Neutrophil (primary cell): ENCODE data around the gene SLC26A2.

Experiments
- H3K27ac ChIP-seq: fragments of 200-600 bp; sonication (generic); 2 replicates; pipeline ENCODE4 v1.5.1; 2016; ENCODE audit warnings: mild to moderate bottlenecking, moderate library complexity
- H3K27me3 ChIP-seq: fragments of 200-600 bp; sonication (generic); 2 replicates; pipeline ENCODE4 v1.6.0; 2016; ENCODE audit warnings: mild to moderate bottlenecking
- H3K36me3 ChIP-seq: fragments of 200-600 bp; sonication (generic); 2 replicates; pipeline ENCODE4 v1.5.1; 2017
- H3K4me1 ChIP-seq, 2 experiments: fragments of 200-600 bp in 1 of 2; sonication (generic) in 1 of 2; 1 replicate in 1 of 2; 2 replicates in 1 of 2; pipeline versions ENCODE4 v1.5.1 to v1.6.1; 2013 to 2016; ENCODE audit warnings: low read depth in 1 of 2, low read length in 1 of 2, mild to moderate bottlenecking in 1 of 2, moderate library complexity in 1 of 2; ENCODE audit not compliant: control insufficient read depth in 1 of 2, insufficient read depth in 1 of 2
- H3K4me3 ChIP-seq, 2 experiments: fragments of 200-600 bp in 1 of 2; sonication (generic) in 1 of 2; 1 replicate in 1 of 2; 2 replicates in 1 of 2; pipeline ENCODE4 v1.5.1; 2013 to 2016; ENCODE audit warnings: low read depth in 1 of 2, low read length in 1 of 2, mild to moderate bottlenecking in 1 of 2, moderate library complexity in 1 of 2
- H3K9me3 ChIP-seq: fragments of 200-600 bp; sonication (generic); 2 replicates; pipeline ENCODE4 v1.5.1; 2016
- TF ChIP-seq, protein P1 (sequence below): fragments of 200-600 bp; sonication (generic); IDR thresholded peaks from 2 replicates; pipeline ENCODE4 v1.5.1; 2016; ENCODE audit warnings: antibody characterized with exemption

SLC26A2 gene

DNA sequence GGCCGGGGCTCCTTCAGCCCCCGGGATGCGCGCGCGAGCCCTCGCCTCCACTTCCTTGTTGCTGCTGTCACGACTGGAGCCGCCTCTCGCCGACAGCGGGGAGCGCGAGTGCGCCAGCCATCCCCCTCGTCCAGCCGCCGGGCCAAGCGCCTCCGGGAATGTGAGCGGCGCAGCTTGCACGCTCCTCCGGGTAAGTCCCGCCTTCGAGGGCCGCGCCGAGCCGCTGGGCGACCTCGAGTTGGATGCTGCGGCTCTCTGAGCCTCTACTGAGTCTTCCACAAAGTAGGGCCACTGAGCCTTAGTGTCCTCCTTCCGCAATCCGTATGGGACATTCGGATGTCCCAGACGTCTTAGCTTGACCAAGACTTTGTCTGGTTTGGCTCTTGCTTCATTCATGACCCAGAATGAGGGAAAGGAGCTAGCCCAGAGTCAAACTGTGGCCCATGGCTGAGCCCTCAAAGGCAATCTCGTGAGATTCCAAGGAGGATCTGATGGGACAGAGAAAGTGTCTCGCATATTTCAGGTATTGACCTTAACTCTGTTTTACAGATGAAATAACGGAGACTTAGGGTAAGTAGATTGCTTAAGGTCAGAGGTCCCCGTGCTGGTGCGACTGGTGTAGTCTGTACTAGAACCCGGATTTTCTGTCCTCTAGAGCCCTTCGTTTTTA lies 40.6 kb downstream of the SLC26A2 start:
- Histone ChIP-seq H3K36me3 (no peaks in the 10 kb centered on the region), H3K27ac (peak overlapping the region; percentile 62), H3K4me1 (peaks cover 15% of the 10 kb centered on the region in 2 experiments), H3K4me3 (peak overlapping the region; percentile 76 to 81), H3K9me3 (no peaks in the 10 kb centered on the region), H3K27me3 (no peaks in the 10 kb centered on the region)
- TF ChIP-seq, protein P1, sequence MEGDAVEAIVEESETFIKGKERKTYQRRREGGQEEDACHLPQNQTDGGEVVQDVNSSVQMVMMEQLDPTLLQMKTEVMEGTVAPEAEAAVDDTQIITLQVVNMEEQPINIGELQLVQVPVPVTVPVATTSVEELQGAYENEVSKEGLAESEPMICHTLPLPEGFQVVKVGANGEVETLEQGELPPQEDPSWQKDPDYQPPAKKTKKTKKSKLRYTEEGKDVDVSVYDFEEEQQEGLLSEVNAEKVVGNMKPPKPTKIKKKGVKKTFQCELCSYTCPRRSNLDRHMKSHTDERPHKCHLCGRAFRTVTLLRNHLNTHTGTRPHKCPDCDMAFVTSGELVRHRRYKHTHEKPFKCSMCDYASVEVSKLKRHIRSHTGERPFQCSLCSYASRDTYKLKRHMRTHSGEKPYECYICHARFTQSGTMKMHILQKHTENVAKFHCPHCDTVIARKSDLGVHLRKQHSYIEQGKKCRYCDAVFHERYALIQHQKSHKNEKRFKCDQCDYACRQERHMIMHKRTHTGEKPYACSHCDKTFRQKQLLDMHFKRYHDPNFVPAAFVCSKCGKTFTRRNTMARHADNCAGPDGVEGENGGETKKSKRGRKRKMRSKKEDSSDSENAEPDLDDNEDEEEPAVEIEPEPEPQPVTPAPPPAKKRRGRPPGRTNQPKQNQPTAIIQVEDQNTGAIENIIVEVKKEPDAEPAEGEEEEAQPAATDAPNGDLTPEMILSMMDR = no peak

DNA sequence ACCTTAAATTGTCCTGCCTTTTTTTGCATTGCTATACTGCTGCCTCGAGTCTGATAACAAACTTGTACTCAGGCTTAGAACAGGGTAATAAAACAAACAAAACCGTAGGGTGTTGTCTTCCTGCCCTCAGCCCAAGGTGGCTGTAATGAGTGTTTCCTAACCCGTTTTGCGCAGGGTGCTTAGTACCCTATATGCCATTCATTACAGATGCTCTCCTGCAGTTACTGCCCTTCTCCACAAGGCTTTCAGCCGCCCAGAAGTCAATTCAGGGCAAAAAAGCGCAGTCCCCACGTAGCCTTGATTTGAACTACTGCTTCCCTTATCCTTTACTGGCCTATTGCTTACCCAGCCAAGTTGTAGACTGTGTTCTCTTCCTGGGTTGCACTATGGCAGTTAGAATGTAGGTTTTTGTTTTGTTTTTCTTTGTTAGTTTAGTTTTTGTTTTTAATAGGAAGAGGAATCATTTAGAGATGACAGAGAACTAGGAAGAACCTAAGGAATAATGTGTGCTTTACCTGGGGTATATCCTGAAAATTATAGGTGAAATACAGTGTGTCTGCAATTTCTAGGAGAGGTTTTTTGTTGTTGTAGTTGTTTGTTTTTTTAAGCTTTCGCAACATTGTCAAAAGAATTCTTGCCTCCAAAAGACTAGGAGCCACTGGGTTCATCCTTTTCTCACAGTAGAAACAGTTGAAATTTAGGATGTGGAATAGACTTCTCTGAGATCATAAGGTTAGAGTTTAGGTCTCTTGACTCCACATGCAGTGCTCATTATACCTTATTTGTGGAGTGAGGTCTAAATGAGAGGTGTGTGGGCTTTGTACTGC lies 41.3 kb downstream of the SLC26A2 start:
- no peaks in the 10 kb centered on the region for H3K9me3 ChIP-seq
- peaks cover 15% of the 10 kb centered on the region in 2 experiments for H3K4me1 ChIP-seq
- H3K36me3 ChIP-seq = no peaks in the 10 kb centered on the region
- no peaks in the 10 kb centered on the region for H3K27me3 ChIP-seq
- TF ChIP-seq, protein P1 = peak; percentile 54
- H3K27ac ChIP-seq = peak overlapping the region; percentile 62
- H3K4me3 ChIP-seq = peak overlapping the region; percentile 76 to 81

DNA sequence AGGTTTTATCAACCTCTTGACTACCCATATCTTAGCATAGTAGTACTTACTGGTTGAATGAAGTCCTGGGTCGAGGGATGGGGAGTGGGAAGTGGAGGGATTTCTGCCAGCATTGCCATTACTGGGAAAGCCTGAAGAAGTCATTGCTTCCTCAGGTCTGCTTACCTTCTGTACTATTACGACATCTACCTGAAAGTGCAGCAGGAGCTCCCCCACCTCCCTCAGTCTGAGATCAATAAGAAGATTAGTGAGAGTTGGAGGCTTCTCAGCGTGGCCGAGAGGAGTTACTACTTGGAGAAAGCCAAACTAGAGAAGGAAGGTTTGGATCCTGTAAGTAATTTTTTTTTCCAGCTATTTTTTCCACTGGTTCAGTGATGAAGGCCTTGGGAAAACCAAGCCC lies 45.8 kb downstream of the SLC26A2 start:
- Histone ChIP-seq H3K27me3 (no peaks in the 10 kb centered on the region), H3K4me3 (no peak overlapping the region), H3K4me1 (peaks cover 6 to 9% of the 10 kb centered on the region in 2 experiments), H3K36me3 (peaks cover 14% of the 10 kb centered on the region), H3K27ac (no peak overlapping the region), H3K9me3 (no peaks in the 10 kb centered on the region)
- TF ChIP-seq, protein P1 = no peak

DNA sequence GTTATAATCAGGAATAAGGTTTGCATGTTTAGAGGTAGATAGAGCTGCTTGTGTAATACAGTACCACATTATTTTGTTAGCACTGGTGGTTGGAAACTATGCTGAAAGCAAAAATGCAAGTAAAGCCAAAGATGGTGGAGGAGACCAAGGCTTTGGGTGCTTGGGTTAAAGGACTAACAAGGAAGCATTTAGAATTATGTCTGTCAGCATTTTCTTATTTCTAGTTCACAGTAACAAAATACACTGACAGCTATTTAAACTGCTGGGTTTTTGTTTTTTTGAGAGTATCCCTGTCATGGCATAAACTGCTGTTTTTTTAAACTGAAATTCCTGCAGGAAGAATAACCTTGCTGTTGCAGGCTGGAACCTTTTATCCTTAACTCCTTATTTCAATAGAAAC lies 46.5 kb downstream of the SLC26A2 start:
- Histone ChIP-seq H3K4me3 (no peak overlapping the region), H3K4me1 (peaks cover 0 to 2% of the 10 kb centered on the region in 2 experiments), H3K36me3 (peaks cover 18% of the 10 kb centered on the region), H3K9me3 (no peaks in the 10 kb centered on the region), H3K27ac (no peak overlapping the region), H3K27me3 (no peaks in the 10 kb centered on the region)
- TF ChIP-seq, protein P1 = no peak

DNA sequence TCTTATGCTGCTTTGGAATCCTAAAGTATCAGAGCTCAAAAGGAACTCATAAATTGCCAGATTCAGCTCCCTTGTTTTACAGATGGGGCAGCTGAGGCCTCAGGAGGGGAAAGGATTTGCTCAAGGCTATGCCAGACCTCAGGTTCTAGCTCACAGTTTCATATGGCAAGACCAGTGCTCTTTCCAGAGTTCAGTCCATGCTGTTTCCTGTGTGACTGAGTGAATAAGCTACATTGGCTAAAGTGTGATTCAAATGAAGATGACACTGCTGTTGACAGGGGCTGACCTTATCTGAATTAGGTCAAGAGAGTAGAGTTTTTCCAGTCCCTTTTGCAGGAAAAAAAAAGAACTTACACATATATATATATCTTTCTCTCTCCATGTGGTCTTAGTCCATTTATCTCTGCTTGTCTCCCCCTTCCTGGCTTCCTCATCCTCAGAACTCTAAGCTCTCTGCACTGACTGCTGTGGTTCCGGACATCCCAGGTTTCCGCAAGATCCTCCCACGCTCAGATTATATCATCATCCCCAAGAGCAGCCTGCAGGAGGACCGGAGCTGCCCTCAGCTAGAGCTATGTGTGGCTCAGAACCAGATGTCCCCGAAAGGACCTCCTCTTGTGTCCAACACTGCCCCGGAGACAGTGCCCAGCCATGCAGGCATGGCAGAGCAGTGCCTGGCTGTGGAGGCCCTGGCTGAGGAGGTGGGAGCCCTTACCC lies 49.3 kb downstream of the SLC26A2 start:
- no peaks in the 10 kb centered on the region for H3K4me1 ChIP-seq
- TF ChIP-seq, protein P1 = no peak
- peaks cover 44% of the 10 kb centered on the region for H3K36me3 ChIP-seq
- H3K27ac ChIP-seq = no peak overlapping the region
- H3K9me3 ChIP-seq = no peaks in the 10 kb centered on the region
- H3K27me3 ChIP-seq = no peaks in the 10 kb centered on the region
- no peak overlapping the region for H3K4me3 ChIP-seq
